Brain pericyte (primary cell): ENCODE data around the gene MRGPRX3.

ENCODE experiments used
- DNase-seq: peaks from one replicate; pipeline ENCODE4 v3.0.0-alpha.2; 2012; ENCODE audit warnings: low read depth, low spot score

The MRGPRX3 gene

GRCh38 chr11:18168372-18168771, 36.0 kb downstream of the MRGPRX3 start:
- no peak for DNase-seq

GRCh38 chr11:18171377-18172000, 39.1 kb downstream of the MRGPRX3 start:
- DNase-seq = no peak

GRCh38 chr11:18172666-18173065, 40.3 kb downstream of the MRGPRX3 start, which contains the start of gene MRGPRX4:
TSS of gene MRGPRX4 (plus strand) at chr11:18172837. CDS start at chr11:18173257, 420 bp downstream.
- DNase-seq = no peak

GRCh38 chr11:18173225-18173866, 41.0 kb downstream of the MRGPRX3 start:
- no peak for DNase-seq
